ENCODE data around the gene CCDC6. TPM values are rescaled to one million over a fixed set of nuclear protein-coding genes. Genes with fewer than 3 reads are reported as not detected.

Gene CCDC6
- total and polyA plus RNA-seq, 2 of the 8 experiments (the other 6 are each of a cell fraction or from before 2014, with no cell fraction given) = 42.2 to 74.4 TPM

DNA sequence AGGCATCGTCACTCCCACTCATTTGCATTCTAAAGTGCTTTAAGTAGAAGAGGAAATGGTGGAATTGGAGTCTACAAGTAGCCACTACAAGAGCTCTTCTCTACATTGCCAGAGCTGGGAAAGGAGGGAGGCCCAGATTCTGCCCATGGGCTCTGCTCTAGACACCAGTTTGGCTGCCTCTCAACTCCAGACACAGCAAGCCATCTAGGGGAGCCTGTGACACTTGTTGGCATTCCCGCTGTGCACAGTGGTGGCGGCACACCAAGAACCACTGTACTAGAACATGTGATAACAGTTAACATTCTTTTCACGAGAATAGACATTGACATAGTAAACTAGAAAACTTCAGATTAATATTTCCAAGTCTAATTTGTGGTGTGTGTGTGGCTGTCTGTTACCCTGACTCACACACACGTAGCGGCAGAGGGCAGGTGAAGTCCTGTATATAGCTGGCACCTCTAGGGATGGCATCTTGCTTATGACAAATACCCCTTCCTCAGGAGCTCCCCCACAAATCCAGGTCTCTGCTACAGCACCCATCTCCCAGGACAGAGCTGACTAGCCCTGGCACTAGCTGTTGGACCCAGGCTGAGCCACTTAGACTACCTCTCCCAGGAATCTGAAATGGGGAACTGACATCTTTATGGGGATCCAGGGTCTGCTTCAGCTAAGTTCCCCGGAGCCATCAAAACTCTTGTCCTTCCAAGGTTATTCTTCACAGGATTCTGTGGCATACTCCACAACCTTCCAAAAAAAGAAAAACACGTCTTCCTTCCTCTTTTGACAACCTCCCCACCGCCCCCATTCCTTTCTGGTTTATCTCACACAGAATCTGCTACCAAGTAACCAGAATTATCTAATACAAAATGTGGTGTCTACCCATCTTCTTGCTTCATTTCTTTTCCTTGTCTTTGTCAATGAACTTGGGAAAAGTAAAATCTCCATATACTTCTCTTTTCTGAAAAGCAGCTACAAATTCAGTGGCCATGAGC, 98.4 kb downstream of the CCDC6 start:
- FAIRE-seq = no peak
- Histone ChIP-seq H3K56ac (replicated peaks; ENCODE audit: insufficient read length, low read depth, low read length) (no peak overlapping the region), H3K4me2 (ENCODE audit: insufficient read depth in 1 of 2, low read depth in 2 of 2, low read length in 2 of 2) (no peak overlapping the region), H2BK5ac (ENCODE audit: low read depth, low read length) (no peak overlapping the region), H4K8ac (ENCODE audit: extremely low read depth, insufficient read depth, low read length) (no peak overlapping the region), H3K79me1 (ENCODE audit: low read depth, low read length) (no peaks in the 10 kb centered on the region), H2AFZ (ENCODE audit: low read length) (no peak overlapping the region), H2BK20ac (ENCODE audit: low read length) (no peak overlapping the region), H3K4ac (replicated peaks; ENCODE audit: insufficient read length, low read depth, low read length) (no peak overlapping the region), H3K27me3 (replicated peaks in 1 of 4; ENCODE audit: control insufficient read depth in 3 of 4, extremely low read depth in 1 of 4, insufficient read depth in 3 of 4, low read length in 3 of 4) (no peaks in the 10 kb centered on the region; a peak in 1 of 7 replicates), H3K18ac (ENCODE audit: extremely low read depth, low read length) (no peak overlapping the region), H4K5ac (ENCODE audit: insufficient read length, low read depth, low read length) (no peak overlapping the region), H2BK120ac (replicated peaks; ENCODE audit: low read depth, low read length) (no peak overlapping the region), H3K4me1 (replicated peaks in 1 of 4; ENCODE audit: control insufficient read depth in 3 of 4, insufficient read depth in 4 of 4, low read length in 3 of 4) (peaks cover 0 to 13% (median 5%) of the 10 kb centered on the region in 4 experiments; a peak in 5 of 7 replicates), H2BK12ac (ENCODE audit: low read depth, low read length) (no peak overlapping the region), H3K9me3 (ENCODE audit: insufficient read depth in 2 of 2, low read depth in 1 of 2, low read length in 1 of 2) (no peaks in the 10 kb centered on the region), H3K23me2 (ENCODE audit: low read depth, low read length) (no peaks in the 10 kb centered on the region), H2AK5ac (ENCODE audit: low read depth, low read length) (no peak overlapping the region), H3K4me3 (ENCODE audit: extremely low read depth in 1 of 4, insufficient read depth in 2 of 4, low read depth in 3 of 4, low read length in 4 of 4) (no peak overlapping the region), H3K23ac (ENCODE audit: insufficient read length) (no peak overlapping the region), H2BK15ac (ENCODE audit: low read length) (no peak overlapping the region), H3K14ac (ENCODE audit: insufficient read length) (no peak overlapping the region), H3K36me3 (ENCODE audit: control insufficient read depth in 2 of 4, insufficient read depth in 4 of 4, low read length in 3 of 4) (peaks cover 18 to 84% (median 62%) of the 10 kb centered on the region in 4 experiments), H4K20me1 (replicated peaks in 1 of 2; ENCODE audit: control insufficient read depth in 1 of 2, insufficient read depth in 2 of 2, low read length in 2 of 2) (peaks cover 0 to 6% of the 10 kb centered on the region in 2 experiments), H3K9ac (replicated peaks in 1 of 4; ENCODE audit: extremely low read depth in 1 of 4, low read depth in 3 of 4, low read length in 3 of 4) (no peak overlapping the region), H4K91ac (replicated peaks; ENCODE audit: insufficient read length, low read length) (no peak overlapping the region), H3K79me2 (ENCODE audit: control insufficient read depth in 1 of 2, insufficient read depth in 2 of 2, low read length in 2 of 2) (no peaks in the 10 kb centered on the region), H3K27ac (ENCODE audit: low read depth, low read length) (no peak overlapping the region)
- POLR2A ChIA-PET (ENCODE audit: partially characterized antibody) = interaction anchor here (0.7 kb wide), 1 partner anchor 70 kb away, joined by 3 read pairs; no protein-coding TSS in a partner anchor
- no peak for DNase-seq (ENCODE audit: low read depth in 1 of 2, low spot score in 2 of 2)
- CTCF ChIA-PET (ENCODE audit: partially characterized antibody) = interaction anchor here (0.7 to 4.3 kb wide), 18 partner anchors 8 to 840 kb away, joined by 3 to 40 read pairs (median 5); no protein-coding TSS in a partner anchor
- 91% methylated on average over 9 of the region's 9 CpGs; no CpG with 5 or more reads in 1 of the 2 experiments for WGBS, 2 experiments (ENCODE audit: extremely low coverage in 1 of 2, insufficient coverage in 1 of 2, insufficient read length in 1 of 2, insufficient replicate concordance in 2 of 2, low coverage in 1 of 2, low lambda C conversion rate in 2 of 2, missing lambda C conversion rate in 1 of 2)
- TF ChIP-seq RNF2 (IDR thresholded peaks at IDR 0.05; ENCODE audit: borderline replicate concordance, low read depth, low read length, missing control alignments, poor library complexity, severe bottlenecking) = no peak
- no peak for TF ChIP-seq TAF7 (optimal IDR thresholded peaks at IDR 0.05; ENCODE audit: borderline replicate concordance, low read depth, low read length)
- TF ChIP-seq CREB1 (IDR thresholded peaks at IDR 0.05) = no peak
- TF ChIP-seq SP4 (IDR thresholded peaks at IDR 0.05; ENCODE audit: low read length) = no peak
- no peak for TF ChIP-seq PHF8 (conservative IDR thresholded peaks at IDR 0.05; ENCODE audit: low read depth, low read length)
- no peak for TF ChIP-seq KDM5A (IDR thresholded peaks at IDR 0.05; ENCODE audit: low read length)
- TF ChIP-seq, protein P1, sequence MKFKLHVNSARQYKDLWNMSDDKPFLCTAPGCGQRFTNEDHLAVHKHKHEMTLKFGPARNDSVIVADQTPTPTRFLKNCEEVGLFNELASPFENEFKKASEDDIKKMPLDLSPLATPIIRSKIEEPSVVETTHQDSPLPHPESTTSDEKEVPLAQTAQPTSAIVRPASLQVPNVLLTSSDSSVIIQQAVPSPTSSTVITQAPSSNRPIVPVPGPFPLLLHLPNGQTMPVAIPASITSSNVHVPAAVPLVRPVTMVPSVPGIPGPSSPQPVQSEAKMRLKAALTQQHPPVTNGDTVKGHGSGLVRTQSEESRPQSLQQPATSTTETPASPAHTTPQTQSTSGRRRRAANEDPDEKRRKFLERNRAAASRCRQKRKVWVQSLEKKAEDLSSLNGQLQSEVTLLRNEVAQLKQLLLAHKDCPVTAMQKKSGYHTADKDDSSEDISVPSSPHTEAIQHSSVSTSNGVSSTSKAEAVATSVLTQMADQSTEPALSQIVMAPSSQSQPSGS (IDR thresholded peaks at IDR 0.05; ENCODE audit: low read length) = no peak
- no peak for TF ChIP-seq KDM1A (IDR thresholded peaks at IDR 0.05; ENCODE audit: borderline replicate concordance, low read length)

Measured in H1 (cell line).